NCI-H748 treated with DMSO at 0.1 percent for 48 hours (cell line): ENCODE data around the gene SAAL1.
"Not testable (repeated sequence)": the region's sequence is repeated elsewhere in the genome, so short reads cannot be mapped to it uniquely, and the experiment has no call there.

Experiments
- DNase-seq: peaks from one replicate; lab custom pipeline; 2025; lab: John Stamatoyannopoulos, UW

The SAAL1 gene

GRCh38 chr11:18105802-18106574, at the start of gene SAAL1:
SAAL1 (minus strand) TSS chr11:18106082; CDS start chr11:18106041, 41 bp downstream.
- peak; percentile 73 for DNase-seq

DNA sequence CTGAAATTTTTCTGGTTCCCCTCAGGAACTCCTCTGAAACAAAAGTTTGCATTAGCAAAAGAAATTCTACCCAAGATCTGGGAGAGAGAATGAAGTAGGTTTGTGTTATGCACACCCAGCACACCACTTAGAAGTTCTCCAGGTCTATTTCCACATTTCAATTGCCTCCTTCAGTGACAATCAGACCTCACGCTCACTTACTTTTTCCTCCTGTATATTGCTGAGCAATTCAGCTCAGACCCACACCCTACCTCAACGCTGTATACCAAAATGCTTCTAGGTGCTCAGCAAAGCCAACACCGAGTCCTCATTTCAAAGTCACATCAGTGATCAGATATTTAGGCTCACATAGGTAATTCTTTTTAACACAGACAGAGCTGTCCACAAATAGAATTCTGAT, 45.7 kb upstream of the SAAL1 start:
- DNase-seq: no peak

DNA sequence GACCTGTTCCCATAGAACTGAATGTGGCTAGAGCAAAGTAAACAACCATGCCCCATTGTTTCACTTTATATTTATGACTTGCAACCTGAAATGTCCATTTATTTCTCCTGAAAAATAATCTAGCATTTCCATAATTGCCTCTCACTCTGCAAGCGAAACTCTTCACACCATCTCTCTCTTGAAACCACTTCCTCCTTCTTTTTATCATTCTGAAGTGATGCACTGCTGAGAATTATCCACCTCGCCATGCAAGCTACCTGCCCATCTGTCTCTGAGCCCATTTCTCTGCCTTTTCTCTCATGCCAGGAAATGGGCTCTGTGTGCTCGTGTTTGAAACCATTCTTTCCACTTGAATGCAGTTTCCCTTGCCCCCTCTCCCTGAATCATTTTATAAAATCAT, 40.0 kb upstream of the SAAL1 start:
- no peak for DNase-seq

GRCh38 chr11:18145025-18145424, 39.1 kb upstream of the SAAL1 start:
- no peak for DNase-seq

DNA sequence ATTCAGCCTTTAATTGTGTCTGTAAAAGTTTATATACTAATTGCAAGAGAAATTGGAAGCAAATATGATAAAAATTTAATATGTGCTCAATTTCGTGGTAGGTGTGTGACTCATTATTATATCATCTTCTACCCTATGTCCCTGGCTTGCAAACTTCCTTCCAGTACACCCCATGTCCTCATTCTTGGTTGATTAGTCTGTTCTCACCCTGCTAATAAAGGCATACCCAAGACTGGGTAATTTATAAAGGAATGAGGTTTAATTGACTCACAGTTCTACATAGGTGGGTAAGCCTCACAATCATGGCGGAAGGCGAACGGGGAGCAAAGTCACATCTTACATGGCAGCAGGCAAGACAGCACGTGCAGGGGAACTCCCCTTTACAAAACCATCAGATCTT, 38.4 kb upstream of the SAAL1 start:
- DNase-seq: no peak

DNA sequence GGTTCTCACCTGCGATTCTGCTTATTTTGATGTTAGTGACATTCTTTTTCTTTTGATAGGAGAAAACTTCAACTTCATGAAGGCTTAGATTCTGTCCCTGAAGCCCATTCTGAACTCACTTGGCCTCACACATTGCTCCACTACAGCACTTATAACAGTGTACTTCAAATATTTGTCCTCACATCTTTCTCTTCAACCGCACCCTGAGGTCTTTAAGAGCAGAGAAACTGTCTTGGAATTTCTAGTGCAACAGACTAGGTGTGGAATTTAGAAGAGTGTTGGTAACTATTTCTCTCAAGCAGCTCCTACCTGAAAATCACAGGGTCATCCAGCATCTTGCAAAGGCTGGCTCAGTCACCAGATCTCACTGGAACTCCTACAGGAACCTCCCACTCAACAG, 34.3 kb upstream of the SAAL1 start:
- DNase-seq: no peak

- DNase-seq: no peak
These were observed 31.4 kb upstream of the SAAL1 start for GRCh38 chr11:18137186-18137800.

DNA sequence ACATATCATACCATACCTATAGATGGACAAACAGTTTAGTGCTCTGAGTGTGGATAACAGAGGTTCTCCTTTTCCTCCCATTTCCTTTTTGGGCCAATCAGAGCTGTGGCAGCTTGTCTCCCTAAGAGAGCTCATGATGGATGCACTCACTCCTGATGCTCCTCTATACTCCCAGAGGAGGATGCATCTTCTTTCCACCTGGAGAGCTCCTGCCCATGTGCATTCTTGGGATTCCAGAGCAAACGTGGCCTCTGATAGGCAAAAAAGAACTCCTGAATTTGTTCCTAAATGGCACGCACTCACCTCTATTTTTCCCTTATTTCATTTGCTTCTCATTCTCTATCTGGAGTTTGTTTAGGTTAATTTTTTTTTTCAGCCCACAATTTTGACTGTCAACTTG, 29.4 kb upstream of the SAAL1 start:
- no peak for DNase-seq

DNA sequence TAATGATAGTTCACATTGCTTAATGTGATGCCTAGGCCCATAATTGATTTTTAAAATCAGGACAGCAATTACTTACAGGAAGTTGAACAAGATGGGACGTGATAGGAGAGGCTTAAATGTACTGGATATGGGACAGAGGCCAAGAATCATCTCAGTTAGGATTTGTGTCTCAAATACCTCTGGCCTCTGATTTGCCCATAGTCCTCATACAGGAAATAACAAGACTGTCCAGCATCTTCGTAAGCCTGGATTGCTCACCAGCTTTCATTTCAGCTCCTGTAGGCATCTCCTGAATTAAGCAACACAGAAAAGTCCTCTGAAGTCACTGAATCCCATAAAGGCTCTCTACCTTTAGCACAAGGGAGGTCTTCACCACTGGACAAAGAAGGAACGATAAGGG, 26.5 kb upstream of the SAAL1 start, which contains the start of gene MRGPRX3:
Gene MRGPRX3, plus strand, starts transcription at position 231 of the 400 bp plus-strand sequence. CDS start 4,632 bp downstream, outside the sequence.
- DNase-seq: no peak

DNA sequence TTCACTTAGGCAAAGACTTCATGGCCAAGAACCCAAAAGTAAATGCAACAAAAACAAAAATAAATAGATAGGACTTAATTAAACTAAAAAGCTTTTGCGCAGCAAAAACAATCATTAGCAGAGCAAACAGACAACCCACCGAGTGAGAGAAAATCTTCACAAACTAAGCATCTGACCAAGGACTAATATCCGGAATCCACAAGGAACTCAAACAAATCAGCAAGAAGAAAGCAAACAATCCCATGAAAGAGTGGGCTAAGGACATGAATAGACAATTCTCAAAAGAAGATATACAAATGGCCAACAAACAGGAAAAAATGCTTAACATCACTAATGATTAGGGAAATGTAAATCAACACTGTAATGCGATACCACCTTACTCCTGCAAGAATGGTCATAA, 25.2 kb upstream of the SAAL1 start:
- DNase-seq: not testable (repeated sequence)

GRCh38 chr11:18121331-18121828, 15.5 kb upstream of the SAAL1 start:
- not testable (repeated sequence) for DNase-seq

DNA sequence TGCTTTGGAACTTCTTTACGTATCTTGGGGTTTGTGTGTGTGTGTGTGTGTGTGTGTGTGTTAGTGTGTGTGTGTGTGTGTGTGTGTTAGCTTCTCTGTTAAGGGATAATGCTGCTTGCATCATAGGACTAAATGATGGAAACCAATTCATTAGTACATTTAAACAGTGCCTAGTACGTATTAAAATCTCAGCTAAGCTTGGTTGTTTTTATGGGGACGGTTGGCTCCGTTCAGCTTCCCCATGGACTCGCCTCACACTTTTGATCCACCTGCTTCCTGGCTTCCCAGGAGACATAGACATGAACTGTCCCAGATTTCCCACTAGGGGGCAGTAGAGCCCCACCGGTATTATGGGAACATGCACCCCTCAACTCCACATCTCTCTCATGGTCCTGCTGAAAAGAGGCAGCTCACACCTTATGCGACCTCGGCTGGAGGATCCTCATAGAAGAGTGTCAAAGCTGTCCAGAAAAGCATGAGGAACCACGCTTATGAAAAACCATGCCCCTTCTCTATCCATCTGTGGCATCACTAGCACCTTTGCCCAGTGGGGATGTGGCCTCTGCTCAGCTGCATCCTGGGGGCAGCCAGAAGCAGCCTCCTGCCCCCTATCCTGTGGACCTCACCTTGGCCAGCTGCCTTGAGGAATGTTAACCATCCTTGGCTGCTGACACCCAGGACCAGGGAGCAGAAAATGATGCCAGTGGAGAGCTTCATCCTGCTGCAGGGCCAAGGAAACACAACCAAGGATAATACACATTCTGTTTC, 9.7 kb upstream of the SAAL1 start:
- peak; percentile 63 for DNase-seq

DNA sequence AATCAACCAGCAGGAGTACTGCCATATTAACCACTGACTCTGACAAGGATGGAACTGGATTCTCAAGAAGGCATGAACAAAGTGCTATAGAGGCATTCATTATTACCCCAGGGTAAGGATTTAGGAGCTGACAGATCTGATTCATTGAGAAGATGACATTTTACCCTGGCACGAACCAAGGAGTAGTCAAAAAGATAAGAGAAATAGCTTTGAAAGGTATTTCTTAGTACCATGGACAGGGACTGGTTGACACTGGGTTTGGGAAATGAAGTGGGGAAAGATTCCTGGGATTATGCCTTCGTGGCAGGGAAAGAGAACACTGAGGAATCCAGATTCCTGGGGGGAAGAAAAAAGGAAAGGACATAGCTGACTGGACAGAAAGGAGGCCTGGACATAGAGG, 5.1 kb upstream of the SAAL1 start:
- DNase-seq: no peak

GRCh38 chr11:18108254-18108653, 2.4 kb upstream of the SAAL1 start:
- no peak for DNase-seq

DNA sequence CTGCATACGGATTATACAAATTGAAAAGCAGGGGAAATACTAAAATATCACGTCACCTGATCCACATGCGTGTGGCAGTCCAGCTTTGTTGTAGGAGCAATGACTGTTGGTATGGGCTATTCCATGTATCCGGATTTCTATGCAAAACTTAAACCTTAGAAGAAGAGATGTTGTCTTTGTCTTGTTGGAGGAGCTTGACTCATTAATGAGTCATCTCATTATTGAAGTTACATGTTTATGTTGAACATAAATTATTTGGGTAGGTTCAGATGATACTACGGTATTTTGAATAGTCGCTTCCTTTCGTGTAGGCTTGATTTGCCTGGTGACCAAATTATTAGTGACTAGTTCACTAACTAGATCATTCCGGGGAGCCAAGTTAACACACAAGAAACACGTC, 806 bp upstream of the SAAL1 start:
- DNase-seq: no peak

DNA sequence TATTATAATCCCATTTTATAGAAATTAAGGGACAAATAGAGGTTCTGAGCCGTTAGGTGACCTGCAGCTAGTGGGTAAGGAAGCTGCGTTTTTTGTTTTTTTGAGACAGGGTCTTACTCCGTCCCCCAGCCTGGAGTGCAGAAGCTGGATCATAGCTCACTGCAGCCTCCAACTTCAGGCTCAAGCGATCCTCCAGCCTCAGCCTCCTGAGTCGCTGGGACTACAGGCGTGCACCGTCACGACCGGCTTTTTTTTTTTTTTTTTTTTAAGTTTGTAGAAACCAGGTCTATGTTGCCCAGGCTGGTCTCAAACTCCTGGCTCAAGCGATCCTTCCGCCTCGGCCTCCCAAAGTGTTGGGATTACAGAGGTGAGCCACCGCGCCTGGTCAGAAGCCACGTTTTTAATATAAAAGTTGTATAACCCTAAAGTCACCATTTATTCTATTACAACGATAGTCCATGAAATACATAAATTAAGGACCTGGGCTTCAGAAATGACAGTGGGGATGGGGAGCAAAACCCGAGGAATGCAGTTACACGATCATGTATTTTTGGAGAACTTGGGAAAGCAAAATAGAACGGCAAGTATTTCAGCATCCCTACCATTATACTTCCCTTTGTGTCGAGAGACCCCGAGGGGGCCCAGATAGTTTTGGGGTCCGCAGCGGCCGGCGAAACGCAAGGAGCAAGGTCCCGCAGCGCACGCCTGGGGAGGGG, 638 bp downstream of the SAAL1 start:
- DNase-seq: peak; percentile 17

DNA sequence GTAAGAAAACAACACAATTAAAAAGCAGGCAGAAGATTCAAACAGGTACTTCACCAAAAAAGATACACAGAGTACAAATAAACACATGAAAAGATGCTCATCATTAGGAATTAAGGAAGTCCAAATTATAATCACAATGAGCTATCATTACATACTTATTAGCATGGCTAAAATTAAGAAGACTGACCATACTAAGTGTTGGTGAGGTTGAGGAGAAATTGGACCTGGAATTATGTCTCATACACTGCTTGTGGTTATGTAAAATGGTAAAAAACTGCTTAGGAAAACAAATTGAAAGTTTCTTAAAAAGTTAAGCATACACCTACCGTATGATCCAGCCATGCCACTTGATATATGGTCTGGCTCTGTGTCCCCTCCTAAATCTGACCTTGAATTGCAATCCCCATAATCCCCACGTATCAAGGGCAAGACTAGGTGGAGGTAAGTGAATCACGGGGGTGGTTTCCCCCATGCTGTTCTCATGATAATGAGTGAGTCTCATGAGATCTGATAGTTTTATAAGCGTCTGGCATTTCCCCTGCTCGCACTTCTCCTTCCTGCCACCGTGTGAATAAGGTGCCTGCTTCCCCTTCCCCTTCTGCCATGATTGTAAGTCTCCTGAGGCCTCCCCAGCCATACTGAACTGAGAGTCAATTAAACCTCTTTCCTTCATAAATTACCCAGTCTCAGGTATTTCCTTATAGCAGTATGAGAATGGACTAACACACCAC, 4.8 kb downstream of the SAAL1 start:
- no peak for DNase-seq

- no peak for DNase-seq
These were observed 11.9 kb downstream of the SAAL1 start for GRCh38 chr11:18093959-18094358.

DNA sequence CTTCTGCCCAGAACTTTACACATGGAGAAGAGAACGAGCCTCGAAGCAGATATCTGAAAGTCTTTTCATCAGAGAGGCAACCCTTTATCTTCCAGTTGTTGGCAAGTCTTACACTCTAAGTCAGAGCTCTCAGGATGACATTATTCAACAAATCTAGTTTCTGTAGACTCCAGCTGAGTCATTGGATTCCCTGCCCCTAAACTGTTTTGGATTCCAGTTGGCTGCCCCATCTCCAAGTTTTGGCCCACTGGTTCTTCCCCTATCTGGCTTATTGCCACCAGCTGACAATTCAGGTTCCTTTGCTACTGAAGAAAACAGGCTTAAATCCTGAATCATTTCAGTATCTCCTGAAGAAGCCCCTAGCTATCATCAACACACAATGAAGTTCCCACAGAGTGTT, 14.2 kb downstream of the SAAL1 start:
- DNase-seq: no peak

DNA sequence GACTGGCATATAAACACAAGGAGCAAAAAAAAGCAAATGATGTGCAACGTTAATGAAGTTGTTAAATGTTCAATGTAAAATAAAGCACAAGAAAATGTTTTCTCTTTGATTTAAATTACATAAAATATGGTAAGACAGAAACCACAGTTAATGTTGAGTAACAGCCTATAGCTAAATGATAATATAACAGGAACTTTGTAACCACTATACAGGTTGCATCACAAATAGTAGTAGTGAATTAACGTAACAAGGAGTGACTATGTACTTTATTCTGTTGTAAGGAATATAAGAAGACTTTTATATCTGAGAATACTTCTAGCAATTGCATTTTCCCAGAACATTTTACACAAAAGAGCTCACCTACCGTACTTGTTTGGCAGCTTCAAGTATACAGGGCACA, 16.9 kb downstream of the SAAL1 start:
- no peak for DNase-seq

DNA sequence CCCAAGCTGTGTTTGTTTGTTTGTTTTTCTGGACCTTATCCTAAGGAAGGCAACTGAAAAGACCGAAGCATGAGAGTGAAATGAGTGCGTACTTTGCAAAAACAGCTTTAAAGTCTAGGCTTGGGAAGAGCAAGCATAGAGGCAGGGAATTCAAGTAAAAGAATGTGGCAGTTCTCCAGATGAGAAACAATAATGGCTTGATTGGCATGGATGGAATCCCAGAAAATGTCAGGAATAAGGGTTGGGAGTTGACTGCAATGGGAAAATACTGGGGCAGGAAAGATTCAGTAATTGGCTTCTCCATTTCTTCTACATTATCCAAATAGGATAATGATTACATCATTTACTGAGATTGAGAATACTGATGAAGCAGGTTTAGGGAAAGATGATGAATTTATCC, 17.5 kb downstream of the SAAL1 start:
- DNase-seq: no peak
